Activated naive CD4-positive, alpha-beta T cell treated with anti-CD3 and anti-CD28 coated beads for 36 hours (primary cell): ENCODE data around the gene ME3. TPM values are rescaled to one million over a fixed set of nuclear protein-coding genes. Genes with fewer than 3 reads are reported as not detected.

Experiments used
- CTCF ChIA-PET: fragments of 350-600 bp; sonication (Branson Sonifier 250); formaldehyde crosslinking; loops from one replicate; lab custom pipeline; 2021; ENCODE audit warnings: antibody characterized with exemption; lab: Charles Lee
- DNase-seq: peaks from one replicate; pipeline ENCODE4 v3.0.0-alpha.2; 2020
- H3K27ac Mint-ChIP-seq: one replicate; pipeline ENCODE4 v1.8.0; 2021; ENCODE audit warnings: mild to moderate bottlenecking, mixed read lengths
- H3K27me3 Mint-ChIP-seq: one replicate; pipeline ENCODE4 v1.8.0; 2021; ENCODE audit warnings: low read depth, mixed read lengths
- H3K36me3 Mint-ChIP-seq: one replicate; pipeline ENCODE4 v1.8.0; 2021; ENCODE audit warnings: low read depth, mixed read lengths
- H3K4me1 Mint-ChIP-seq: one replicate; pipeline ENCODE4 v1.8.0; 2021; ENCODE audit warnings: low read depth, mixed read lengths
- H3K4me3 Mint-ChIP-seq: one replicate; pipeline ENCODE4 v1.8.0; 2021; ENCODE audit warnings: mild to moderate bottlenecking, moderate library complexity, mixed read lengths
- H3K9me3 Mint-ChIP-seq: one replicate; pipeline ENCODE4 v1.8.0; 2021; ENCODE audit warnings: mixed read lengths
- intact Hi-C: fragments of 100-400 bp; cut with micrococcal nuclease; formaldehyde crosslinking; loops from one replicate; pipeline ENCODE4 v1.15.1; 2023
- total RNA-seq, 2 experiments: library from RNA; stranded (reverse); gene quantifications; one replicate each; pipeline ENCODE4 v1.2.3, GENCODE V29; 2021

ME3 gene
- total RNA-seq, 2 experiments from 2014 or later: 6.0 to 6.7 TPM

- CTCF ChIA-PET: interaction anchor here (0.6 to 1.2 kb wide), 5 partner anchors 13 to 140 kb away, joined by 3 to 4 read pairs (median 3); no protein-coding TSS in a partner anchor
Observed at GRCh38 chr11:86469491-86470388, 202.7 kb downstream of the ME3 start.

DNA sequence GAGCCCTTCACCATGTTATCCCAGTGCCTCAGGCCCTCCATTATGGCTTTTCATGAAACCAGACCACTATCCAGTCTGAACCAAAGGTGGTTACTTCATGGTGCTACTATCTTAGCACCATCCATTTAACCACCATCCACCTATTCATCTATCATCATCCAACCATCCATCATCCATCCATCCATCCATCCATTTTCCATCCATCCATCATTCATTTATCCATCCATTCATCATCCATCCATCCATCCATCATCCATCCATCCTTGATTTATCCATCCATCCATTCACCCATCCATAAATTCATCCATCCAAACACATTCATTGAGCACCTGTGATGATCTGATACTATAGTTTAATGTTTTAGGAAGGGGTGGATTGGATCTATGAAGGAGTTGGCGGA lies 204.2 kb downstream of the ME3 start:
- Mint-ChIP-seq H3K9me3 (no peaks in the 10 kb centered on the region), H3K36me3 (no peaks in the 10 kb centered on the region), H3K27me3 (peaks cover 3% of the 10 kb centered on the region), H3K4me1 (peaks cover 8% of the 10 kb centered on the region), H3K4me3 (no peak overlapping the region), H3K27ac (no peak overlapping the region)
- CTCF ChIA-PET: interaction anchor here (1.2 to 1.9 kb wide), 2 partner anchors 11 to 140 kb away, joined by 3 to 4 read pairs; no protein-coding TSS in a partner anchor
- DNase-seq: no peak
- intact Hi-C loops: no loop called here

More at GRCh38 chr11:86469491-86470388, 202.7 kb downstream of the ME3 start:
- no peak for DNase-seq
- H3K9me3 Mint-ChIP-seq: no peaks in the 10 kb centered on the region
- peaks cover 3% of the 10 kb centered on the region for H3K27me3 Mint-ChIP-seq
- H3K4me3 Mint-ChIP-seq: no peak overlapping the region
- intact Hi-C loops: no loop called here
- peaks cover 8% of the 10 kb centered on the region for H3K4me1 Mint-ChIP-seq
- no peaks in the 10 kb centered on the region for H3K36me3 Mint-ChIP-seq
- no peak overlapping the region for H3K27ac Mint-ChIP-seq

GRCh38 chr11:86464509-86465221 lies 207.8 kb downstream of the ME3 start:
- intact Hi-C loops: no loop called here
- no peaks in the 10 kb centered on the region for H3K4me1 Mint-ChIP-seq
- CTCF ChIA-PET: interaction anchor here (1.7 to 3.1 kb wide), 2 partner anchors 8 to 144 kb away, joined by 7 to 8 read pairs; no protein-coding TSS in a partner anchor
- no peaks in the 10 kb centered on the region for H3K9me3 Mint-ChIP-seq
- DNase-seq: no peak
- no peaks in the 10 kb centered on the region for H3K36me3 Mint-ChIP-seq
- H3K27me3 Mint-ChIP-seq: no peaks in the 10 kb centered on the region
- no peak overlapping the region for H3K4me3 Mint-ChIP-seq
- no peak overlapping the region for H3K27ac Mint-ChIP-seq

GRCh38 chr11:86463955-86464354 lies 208.5 kb downstream of the ME3 start:
- CTCF ChIA-PET: interaction anchor here (0.6 to 3.1 kb wide), 2 partner anchors 16 to 144 kb away, joined by 4 to 8 read pairs; no protein-coding TSS in a partner anchor

GRCh38 chr11:86463120-86463519 lies 209.3 kb downstream of the ME3 start:
- Mint-ChIP-seq H3K4me1 (no peaks in the 10 kb centered on the region), H3K27ac (no peak overlapping the region), H3K36me3 (no peaks in the 10 kb centered on the region), H3K4me3 (no peak overlapping the region), H3K9me3 (no peaks in the 10 kb centered on the region), H3K27me3 (no peaks in the 10 kb centered on the region)
- CTCF ChIA-PET: interaction anchor here (3.1 kb wide), 1 partner anchor 145 kb away, joined by 8 read pairs; no protein-coding TSS in a partner anchor
- DNase-seq: no peak
- intact Hi-C loops: no loop called here

More at GRCh38 chr11:86463955-86464354, 208.5 kb downstream of the ME3 start:
- DNase-seq: no peak
- Mint-ChIP-seq H3K27ac (no peak overlapping the region), H3K27me3 (no peaks in the 10 kb centered on the region), H3K4me1 (no peaks in the 10 kb centered on the region), H3K36me3 (no peaks in the 10 kb centered on the region), H3K9me3 (no peaks in the 10 kb centered on the region), H3K4me3 (no peak overlapping the region)
- intact Hi-C loops: no loop called here

GRCh38 chr11:86461892-86462291 lies 210.5 kb downstream of the ME3 start:
- H3K4me1 Mint-ChIP-seq: no peaks in the 10 kb centered on the region
- CTCF ChIA-PET: interaction anchor here (0.7 to 3.1 kb wide), 3 partner anchors 80 to 146 kb away, joined by 3 to 8 read pairs (median 3); no protein-coding TSS in a partner anchor
- no peaks in the 10 kb centered on the region for H3K27me3 Mint-ChIP-seq
- H3K9me3 Mint-ChIP-seq: no peaks in the 10 kb centered on the region
- intact Hi-C loops: no loop called here
- no peak overlapping the region for H3K4me3 Mint-ChIP-seq
- H3K27ac Mint-ChIP-seq: no peak overlapping the region
- no peak for DNase-seq
- H3K36me3 Mint-ChIP-seq: no peaks in the 10 kb centered on the region

- CTCF ChIA-PET: interaction anchor here (0.7 kb wide), 2 partner anchors 81 to 147 kb away, joined by 3 read pairs; no protein-coding TSS in a partner anchor
- H3K9me3 Mint-ChIP-seq: no peaks in the 10 kb centered on the region
- DNase-seq: no peak
- intact Hi-C loops: no loop called here
- H3K36me3 Mint-ChIP-seq: no peaks in the 10 kb centered on the region
- H3K27me3 Mint-ChIP-seq: no peaks in the 10 kb centered on the region
- peaks cover 8% of the 10 kb centered on the region for H3K4me1 Mint-ChIP-seq
- H3K4me3 Mint-ChIP-seq: no peak overlapping the region
- no peak overlapping the region for H3K27ac Mint-ChIP-seq
Observed at GRCh38 chr11:86460461-86461385, 211.7 kb downstream of the ME3 start.

- H3K9me3 Mint-ChIP-seq: no peaks in the 10 kb centered on the region
- no peaks in the 10 kb centered on the region for H3K36me3 Mint-ChIP-seq
- no peaks in the 10 kb centered on the region for H3K27me3 Mint-ChIP-seq
- peaks cover 8% of the 10 kb centered on the region for H3K4me1 Mint-ChIP-seq
- H3K4me3 Mint-ChIP-seq: no peak overlapping the region
- no peak overlapping the region for H3K27ac Mint-ChIP-seq
- CTCF ChIA-PET: no interaction called here
- DNase-seq: no peak
- intact Hi-C loops: loop anchor here (5.0 kb wide), 1 partner anchor 282 kb away; no protein-coding TSS in a partner anchor
Observed at GRCh38 chr11:86459682-86460460, 212.5 kb downstream of the ME3 start.

DNA sequence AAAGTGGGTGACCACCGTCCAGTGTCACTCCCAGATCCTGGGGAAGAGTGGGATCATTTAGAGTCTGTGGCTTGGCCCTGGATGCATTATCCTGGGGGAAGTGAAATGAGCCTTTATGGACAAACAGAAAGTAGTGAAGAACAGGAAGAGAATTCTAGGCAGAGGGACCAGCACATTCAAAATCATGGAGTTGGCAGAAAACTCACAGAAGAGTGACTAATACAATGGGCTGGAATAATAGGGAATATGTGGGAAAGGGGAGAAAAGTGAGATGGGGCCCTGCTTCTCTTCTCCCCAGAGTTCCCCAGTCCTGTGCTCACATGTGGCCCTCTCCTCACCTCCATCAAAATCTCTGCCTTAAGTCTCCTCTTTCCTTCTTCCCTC lies 213.4 kb downstream of the ME3 start:
- H3K27me3 Mint-ChIP-seq: no peaks in the 10 kb centered on the region
- DNase-seq: no peak
- H3K27ac Mint-ChIP-seq: no peak overlapping the region
- no peaks in the 10 kb centered on the region for H3K36me3 Mint-ChIP-seq
- H3K9me3 Mint-ChIP-seq: no peaks in the 10 kb centered on the region
- CTCF ChIA-PET: interaction anchor here (7.4 kb wide), 1 partner anchor 150 kb away, joined by 72 read pairs; no protein-coding TSS in a partner anchor
- no peak overlapping the region for H3K4me3 Mint-ChIP-seq
- intact Hi-C loops: loop anchor here (5.0 kb wide), 1 partner anchor 283 kb away; no protein-coding TSS in a partner anchor
- peaks cover 8% of the 10 kb centered on the region for H3K4me1 Mint-ChIP-seq

DNA sequence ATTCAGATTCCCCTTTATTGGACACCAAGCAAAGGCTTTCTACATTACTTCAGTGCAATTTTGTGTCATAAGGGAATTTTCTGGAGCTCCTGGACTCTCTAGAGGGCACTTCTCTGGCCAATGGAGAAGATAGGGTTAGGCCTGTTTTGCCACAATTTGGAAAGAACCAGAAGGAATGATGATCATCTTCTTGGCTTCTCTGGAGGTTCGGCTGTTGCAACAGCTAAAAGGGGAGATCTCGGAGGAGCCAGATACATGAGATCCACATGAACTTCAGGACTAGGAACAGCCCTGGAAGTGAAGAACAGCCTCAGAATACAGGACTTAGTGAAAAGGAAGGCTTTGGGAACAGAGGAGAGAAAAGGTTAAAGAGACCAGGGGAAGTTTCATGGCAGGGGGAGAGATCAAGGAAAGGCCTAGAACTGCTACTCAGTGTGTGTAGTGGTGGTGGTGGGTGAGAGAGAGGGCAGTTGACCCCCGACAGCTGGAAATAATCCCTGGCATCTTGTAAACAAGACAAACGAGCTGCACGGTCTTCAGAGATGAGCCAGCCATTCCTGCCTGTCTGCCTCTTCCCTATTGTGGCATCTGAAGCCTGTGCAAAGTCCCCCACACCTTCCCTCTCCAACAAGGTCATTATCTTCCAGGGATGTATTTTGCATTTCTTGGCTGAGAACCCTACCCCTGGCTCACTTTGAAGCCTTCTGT lies 214.0 kb downstream of the ME3 start:
- intact Hi-C loops: loop anchor here (5.0 kb wide), 1 partner anchor 284 kb away; no protein-coding TSS in a partner anchor
- DNase-seq: no peak
- Mint-ChIP-seq H3K4me3 (no peak overlapping the region), H3K27ac (no peak overlapping the region), H3K36me3 (no peaks in the 10 kb centered on the region), H3K27me3 (no peaks in the 10 kb centered on the region), H3K4me1 (peaks cover 8% of the 10 kb centered on the region), H3K9me3 (no peaks in the 10 kb centered on the region)
- CTCF ChIA-PET: interaction anchor here (1.0 to 7.4 kb wide), 3 partner anchors 10 to 348 kb away, joined by 4 to 72 read pairs (median 8); no protein-coding TSS in a partner anchor
